Endothelial cell of umbilical vein (primary cell): ENCODE results near the gene SCYGR4. TPM values are rescaled to one million over a fixed set of nuclear protein-coding genes. Genes with fewer than 3 reads are reported as not detected.

ENCODE experiments used
- BruUV-seq: library from RNA; stranded (reverse); fragments of 400-500 nt; replicated peaks from 2 replicates; lab custom pipeline; 2021; lab: Mats Ljungman, UMichigan
- CTCF ChIA-PET: fragments of 300-600, 350-600 bp; sonication (Branson Sonifier 250); formaldehyde crosslinking; loops from one replicate; lab custom pipeline; 2021; ENCODE audit warnings: antibody characterized with exemption, inconsistent platforms; lab: Charles Lee
- POLR2A ChIA-PET: fragments of 300-600, 350-600 bp; sonication (Branson Sonifier 250); formaldehyde crosslinking; loops from one replicate; lab custom pipeline; 2021; ENCODE audit warnings: antibody characterized with exemption, inconsistent platforms; lab: Charles Lee
- DNase-seq: peaks from one replicate; pipeline ENCODE4 v3.0.0-alpha.2; 2011; ENCODE audit warnings: low read depth, low spot score
- FAIRE-seq: peaks from 2 replicates; lab custom pipeline; 2011; peaks lifted over from hg19 to GRCh38; lab: Jason Lieb, UNC
- H2AFZ ChIP-seq: 2 replicates; pipeline ENCODE4 v1.6.0; 2012; ENCODE audit warnings: low read depth, low read length, control low read depth, inconsistent platforms
- H3K27ac ChIP-seq: 2 replicates; pipeline ENCODE4 v1.5.1; 2011; ENCODE audit warnings: low read depth, mild to moderate bottlenecking, control low read depth, low read length, moderate library complexity; ENCODE audit not compliant: insufficient read depth
- H3K27me3 ChIP-seq, 2 experiments: 2 replicates each; pipeline versions ENCODE4 v1.6.0 to v1.6.1; 2011; ENCODE audit warnings: low read length in 2 of 2, mixed read lengths in 1 of 2; ENCODE audit not compliant: control insufficient read depth in 2 of 2, insufficient read depth in 2 of 2
- H3K36me3 ChIP-seq, 2 experiments: 2 replicates in 1 of 2; 3 replicates in 1 of 2; pipeline ENCODE4 v1.5.1; 2011; ENCODE audit warnings: low read length in 2 of 2, mild to moderate bottlenecking in 1 of 2, moderate library complexity in 1 of 2; ENCODE audit not compliant: control insufficient read depth in 2 of 2, insufficient read depth in 2 of 2; ENCODE audit errors: extremely low read depth in 1 of 2
- H3K4me1 ChIP-seq: 3 replicates; pipeline ENCODE4 v1.5.1; 2011; ENCODE audit warnings: mild to moderate bottlenecking, low read length; ENCODE audit not compliant: control insufficient read depth, insufficient read depth; ENCODE audit errors: extremely low read depth
- H3K4me2 ChIP-seq: 2 replicates; pipeline ENCODE4 v1.6.1; 2011; ENCODE audit warnings: low read length, control low read depth, mixed read lengths; ENCODE audit not compliant: insufficient read depth
- H3K4me3 ChIP-seq, 3 experiments: fragments of 200-600 bp in 1 of 3; sonication (generic), shearing (Covaris generic) in 1 of 3; replicated peaks in 1 of 3; 2 replicates each; pipeline ENCODE4 v1.5.1; 2011 to 2016; ENCODE audit warnings: control low read depth in 3 of 3, low read length in 3 of 3, mild to moderate bottlenecking in 2 of 3, inconsistent platforms in 1 of 3, low read depth in 1 of 3, moderate library complexity in 1 of 3; ENCODE audit not compliant: insufficient read depth in 1 of 3
- H3K79me2 ChIP-seq: 2 replicates; pipeline ENCODE4 v1.6.0; 2012; ENCODE audit warnings: low read length, inconsistent platforms; ENCODE audit not compliant: control insufficient read depth, insufficient read depth
- H3K9ac ChIP-seq: replicated peaks from 2 replicates; pipeline ENCODE3; 2011; ENCODE audit warnings: low read length, control low read depth; ENCODE audit not compliant: insufficient read depth; ENCODE audit errors: extremely low read depth
- H3K9me1 ChIP-seq: replicated peaks from 3 replicates; pipeline ENCODE4 v1.6.0; 2011; ENCODE audit warnings: mild to moderate bottlenecking, low read length; ENCODE audit not compliant: control insufficient read depth, insufficient read depth; ENCODE audit errors: extremely low read depth
- H3K9me3 ChIP-seq: replicated peaks from 2 replicates; pipeline ENCODE4 v1.5.1; 2012; ENCODE audit warnings: low read length, inconsistent platforms; ENCODE audit not compliant: control insufficient read depth, insufficient read depth
- H4K20me1 ChIP-seq: replicated peaks from 2 replicates; pipeline ENCODE3; 2011; ENCODE audit warnings: mild to moderate bottlenecking, low read length; ENCODE audit not compliant: control insufficient read depth, insufficient read depth; ENCODE audit errors: extremely low read depth
- EZH2 ChIP-seq: IDR thresholded peaks from 2 replicates; pipeline ENCODE4 v1.6.1; 2012; ENCODE audit warnings: borderline replicate concordance, low read depth, mild to moderate bottlenecking, moderate library complexity, low read length, inconsistent platforms; ENCODE audit not compliant: severe bottlenecking
- FOS ChIP-seq: IDR thresholded peaks from 2 replicates; pipeline ENCODE4 v1.6.1; 2011; ENCODE audit warnings: mild to moderate bottlenecking, low read length, moderate library complexity, borderline replicate concordance; ENCODE audit not compliant: insufficient read depth
- GATA2 ChIP-seq: IDR thresholded peaks from 2 replicates; pipeline ENCODE4 v1.7.0; 2011; ENCODE audit warnings: low read depth, mild to moderate bottlenecking, moderate library complexity, mixed read lengths, low read length; ENCODE audit not compliant: insufficient read length, insufficient read depth
- JUN ChIP-seq: IDR thresholded peaks from 2 replicates; pipeline ENCODE4 v1.6.1; 2011; ENCODE audit warnings: borderline replicate concordance, low read depth; ENCODE audit not compliant: insufficient read length, insufficient read depth
- MYC ChIP-seq: IDR thresholded peaks from one replicate; pipeline ENCODE4 v1.6.1; 2011; ENCODE audit warnings: mild to moderate bottlenecking, low read depth, low read length
- POLR2A ChIP-seq: IDR thresholded peaks from 2 replicates; pipeline ENCODE4 v1.6.1; 2012; ENCODE audit warnings: low read depth, mild to moderate bottlenecking, control low read depth, low read length
- POLR2AphosphoS5 ChIP-seq: IDR thresholded peaks from 2 replicates; pipeline ENCODE4 v1.6.1; 2012; ENCODE audit warnings: low read depth, mild to moderate bottlenecking, control low read depth, low read length, moderate library complexity; ENCODE audit not compliant: insufficient read depth
- dilution Hi-C: fragments of 300-500 bp; cut with MboI; formaldehyde crosslinking; loops from one replicate; pipeline ENCODE4 v1.15.0; 2019; ENCODE audit warnings: low sequenced_read_pairs; ENCODE audit not compliant: extremely low pct_ligation_motif_present
- intact Hi-C: fragments of 100-400 bp; cut with micrococcal nuclease; formaldehyde crosslinking; loops from one replicate; pipeline ENCODE4 v1.10.0; 2022
- polyA plus RNA-seq, 4 experiments: library from polyadenylated mRNA; depleted of rRNA in 3 of 4; stranded (reverse) in 3 of 4; unstranded in 1 of 4; fragments of >200 nt; gene quantifications; 2 replicates each; pipeline versions ENCODE4 v1.2.1 to v1.2.3, GENCODE V29; 2011 to 2012; ENCODE audit warnings: missing spikeins in 1 of 4
- total RNA-seq: library from RNA; stranded (reverse); gene quantifications from 2 replicates; pipeline ENCODE4 v1.2.3, GENCODE V29; 2021
- TF ChIP-seq, protein P1 (sequence below): IDR thresholded peaks from 2 replicates; pipeline ENCODE4 v1.6.1; 2011; ENCODE audit not compliant: insufficient read depth, insufficient read length
- TF ChIP-seq, protein P2 (sequence below), 2 donors: IDR thresholded peaks; 1 replicate in 1 of 2; 2 replicates in 1 of 2; pipeline ENCODE4 v1.5.1; 2011; ENCODE audit warnings: low read length in 2 of 2, mild to moderate bottlenecking in 2 of 2, moderate library complexity in 2 of 2, control low read depth in 1 of 2, inconsistent platforms in 1 of 2, low read depth in 1 of 2; ENCODE audit not compliant: insufficient read depth in 1 of 2; ENCODE audit errors: extremely low read depth in 1 of 2

The SCYGR4 gene
- total and polyA plus RNA-seq, 2 donors (not counting 3 experiments of a cell fraction or from before 2014, with no cell fraction given) = not detected

GRCh38 chr2:227614246-227614645 lies 3.1 kb upstream of the SCYGR4 start:
- Histone ChIP-seq H3K36me3 (no peaks in the 10 kb centered on the region), H2AFZ (no peak overlapping the region), H4K20me1 (no peaks in the 10 kb centered on the region), H3K9me3 (no peaks in the 10 kb centered on the region), H3K27ac (no peak overlapping the region), H3K4me3 (no peak overlapping the region), H3K4me1 (no peaks in the 10 kb centered on the region), H3K9me1 (no peaks in the 10 kb centered on the region), H3K79me2 (no peaks in the 10 kb centered on the region), H3K9ac (no peak overlapping the region), H3K4me2 (no peak overlapping the region), H3K27me3 (no peaks in the 10 kb centered on the region)
- TF ChIP-seq EZH2 = no peak
- no peak for TF ChIP-seq MYC
- TF ChIP-seq, protein P1, sequence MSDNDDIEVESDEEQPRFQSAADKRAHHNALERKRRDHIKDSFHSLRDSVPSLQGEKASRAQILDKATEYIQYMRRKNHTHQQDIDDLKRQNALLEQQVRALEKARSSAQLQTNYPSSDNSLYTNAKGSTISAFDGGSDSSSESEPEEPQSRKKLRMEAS = no peak
- TF ChIP-seq FOS = no peak
- TF ChIP-seq JUN = no peak
- no peak for TF ChIP-seq POLR2AphosphoS5
- TF ChIP-seq POLR2A = no peak
- TF ChIP-seq, protein P2, sequence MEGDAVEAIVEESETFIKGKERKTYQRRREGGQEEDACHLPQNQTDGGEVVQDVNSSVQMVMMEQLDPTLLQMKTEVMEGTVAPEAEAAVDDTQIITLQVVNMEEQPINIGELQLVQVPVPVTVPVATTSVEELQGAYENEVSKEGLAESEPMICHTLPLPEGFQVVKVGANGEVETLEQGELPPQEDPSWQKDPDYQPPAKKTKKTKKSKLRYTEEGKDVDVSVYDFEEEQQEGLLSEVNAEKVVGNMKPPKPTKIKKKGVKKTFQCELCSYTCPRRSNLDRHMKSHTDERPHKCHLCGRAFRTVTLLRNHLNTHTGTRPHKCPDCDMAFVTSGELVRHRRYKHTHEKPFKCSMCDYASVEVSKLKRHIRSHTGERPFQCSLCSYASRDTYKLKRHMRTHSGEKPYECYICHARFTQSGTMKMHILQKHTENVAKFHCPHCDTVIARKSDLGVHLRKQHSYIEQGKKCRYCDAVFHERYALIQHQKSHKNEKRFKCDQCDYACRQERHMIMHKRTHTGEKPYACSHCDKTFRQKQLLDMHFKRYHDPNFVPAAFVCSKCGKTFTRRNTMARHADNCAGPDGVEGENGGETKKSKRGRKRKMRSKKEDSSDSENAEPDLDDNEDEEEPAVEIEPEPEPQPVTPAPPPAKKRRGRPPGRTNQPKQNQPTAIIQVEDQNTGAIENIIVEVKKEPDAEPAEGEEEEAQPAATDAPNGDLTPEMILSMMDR (IDR thresholded peaks at IDR 0.05; ENCODE audit: extremely low read depth in 1 of 2, insufficient read depth in 1 of 2, low read depth in 1 of 2, low read length in 2 of 2) = no peak
- no peak for TF ChIP-seq GATA2
- dilution Hi-C loops (no loop called here), intact Hi-C loops (no loop called here)
- FAIRE-seq (no peak), DNase-seq (no peak)
- no TSS peak for BruUV-seq
- ChIA-PET CTCF (no interaction called here), POLR2A (no interaction called here)
